ENCODE results near the gene UGT3A2. TPM values are rescaled to one million over a fixed set of nuclear protein-coding genes. Genes with fewer than 3 reads are reported as not detected.

UGT3A2 gene
- polyA plus RNA-seq, 1 donor (not counting 4 experiments of a cell fraction or from before 2014, with no cell fraction given) = 0.07 TPM

- dilution Hi-C loops (cut with MboI; ENCODE audit: extremely low pct_ligation_motif_present, low sequenced_read_pairs) = no loop called here
- FAIRE-seq = no peak
- H3K27ac ChIP-seq (ENCODE audit: control insufficient read depth, insufficient read depth, low read length) = no peak overlapping the region
- no peak overlapping the region for H3K4me2 ChIP-seq (ENCODE audit: control insufficient read depth, extremely low read depth, insufficient read depth, low read depth, low read length)
- peaks cover 3 to 10% of the 10 kb centered on the region in 2 experiments for H3K36me3 ChIP-seq (ENCODE audit: control insufficient read depth in 2 of 2, extremely low read depth in 1 of 2, insufficient read depth in 2 of 2, low read length in 2 of 2)
- H4K20me1 ChIP-seq (ENCODE audit: control insufficient read depth, extremely low read depth, insufficient read depth, low read length) = no peaks in the 10 kb centered on the region
- no peak for DNase-seq (ENCODE audit: low read depth, low spot score)
- TF ChIP-seq CTCF (optimal IDR thresholded peaks at IDR 0.05 in 1 of 3, IDR thresholded peaks at IDR 0.05 in 1 of 3, conservative IDR thresholded peaks at IDR 0.05 in 1 of 3; ENCODE audit: extremely low read depth in 1 of 3, insufficient read depth in 2 of 3, low read length in 3 of 3) (no peak), EZH2 (IDR thresholded peaks at IDR 0.05; ENCODE audit: low read length) (no peak)
- no peaks in the 10 kb centered on the region for H3K27me3 ChIP-seq (ENCODE audit: control insufficient read depth, extremely low read depth, insufficient read depth, low read length)
- no peaks in the 10 kb centered on the region for H3K79me2 ChIP-seq (ENCODE audit: control insufficient read depth, insufficient read depth, low read length)
- H3K4me1 ChIP-seq (ENCODE audit: control insufficient read depth, extremely low read depth, insufficient read depth, low read length) = no peaks in the 10 kb centered on the region
- no peaks in the 10 kb centered on the region for H3K9me3 ChIP-seq (ENCODE audit: control insufficient read depth, low read depth, low read length)
- no peak overlapping the region for H3K4me3 ChIP-seq (ENCODE audit: control insufficient read depth in 2 of 3, extremely low read depth in 1 of 3, insufficient read depth in 2 of 3, low read depth in 1 of 3, low read length in 3 of 3)
- no peak overlapping the region for H2AFZ ChIP-seq (ENCODE audit: control insufficient read depth, low read length)
- no peak overlapping the region for H3K9ac ChIP-seq (ENCODE audit: control insufficient read depth, extremely low read depth, insufficient read depth, low read length)
- H3K9me1 ChIP-seq (ENCODE audit: control insufficient read depth, extremely low read depth, insufficient read depth, low read length) = peaks cover 3% of the 10 kb centered on the region
Measured at GRCh38 chr5:36108758-36109460, 42.2 kb upstream of the UGT3A2 start.

- Histone ChIP-seq H3K9me1 (ENCODE audit: control insufficient read depth, extremely low read depth, insufficient read depth, low read length) (peaks cover 3% of the 10 kb centered on the region), H3K27me3 (ENCODE audit: control insufficient read depth, extremely low read depth, insufficient read depth, low read length) (no peaks in the 10 kb centered on the region), H3K27ac (ENCODE audit: control insufficient read depth, insufficient read depth, low read length) (no peak overlapping the region), H3K79me2 (ENCODE audit: control insufficient read depth, insufficient read depth, low read length) (no peaks in the 10 kb centered on the region), H3K4me2 (ENCODE audit: control insufficient read depth, extremely low read depth, insufficient read depth, low read depth, low read length) (no peak overlapping the region), H2AFZ (ENCODE audit: control insufficient read depth, low read length) (no peak overlapping the region), H3K4me3 (ENCODE audit: control insufficient read depth in 2 of 3, extremely low read depth in 1 of 3, insufficient read depth in 2 of 3, low read depth in 1 of 3, low read length in 3 of 3) (no peak overlapping the region), H3K4me1 (ENCODE audit: control insufficient read depth, extremely low read depth, insufficient read depth, low read length) (no peaks in the 10 kb centered on the region), H3K9me3 (ENCODE audit: control insufficient read depth, low read depth, low read length) (no peaks in the 10 kb centered on the region), H3K36me3 (ENCODE audit: control insufficient read depth in 2 of 2, extremely low read depth in 1 of 2, insufficient read depth in 2 of 2, low read length in 2 of 2) (peaks cover 3 to 8% of the 10 kb centered on the region in 2 experiments), H4K20me1 (ENCODE audit: control insufficient read depth, extremely low read depth, insufficient read depth, low read length) (no peaks in the 10 kb centered on the region), H3K9ac (ENCODE audit: control insufficient read depth, extremely low read depth, insufficient read depth, low read length) (no peak overlapping the region)
- TF ChIP-seq CTCF (optimal IDR thresholded peaks at IDR 0.05 in 1 of 3, IDR thresholded peaks at IDR 0.05 in 1 of 3, conservative IDR thresholded peaks at IDR 0.05 in 1 of 3; ENCODE audit: extremely low read depth in 1 of 3, insufficient read depth in 2 of 3, low read length in 3 of 3) (no peak), EZH2 (IDR thresholded peaks at IDR 0.05; ENCODE audit: low read length) (no peak)
- DNase-seq (ENCODE audit: low read depth, low spot score) (no peak), FAIRE-seq (no peak)
- dilution Hi-C loops (cut with MboI; ENCODE audit: extremely low pct_ligation_motif_present, low sequenced_read_pairs) = no loop called here
Measured at GRCh38 chr5:36105819-36106218, 39.1 kb upstream of the UGT3A2 start.

Measured in keratinocyte (primary cell).